ENCODE data around the gene UPF1.

- TF ChIP-seq RCOR1 (IDR thresholded peaks at IDR 0.05; ENCODE audit: low read length) (no peak), EP300 (IDR thresholded peaks at IDR 0.05; ENCODE audit: borderline replicate concordance in 1 of 2, low read depth in 1 of 2, low read length in 1 of 2) (no peak), ZBTB33 (IDR thresholded peaks at IDR 0.05; ENCODE audit: borderline replicate concordance, low read depth) (no peak), CTCF (IDR thresholded peaks at IDR 0.05) (no peak), POLR2AphosphoS5 (IDR thresholded peaks at IDR 0.05; ENCODE audit: low read depth, low read length) (no peak), MAX (IDR thresholded peaks at IDR 0.05; ENCODE audit: low read depth) (no peak), RAD21 (IDR thresholded peaks at IDR 0.05; ENCODE audit: low read length) (no peak), REST (IDR thresholded peaks at IDR 0.05; ENCODE audit: low read depth, low read length) (no peak), USF1 (IDR thresholded peaks at IDR 0.05; ENCODE audit: borderline replicate concordance, low read depth) (no peak), NFIC (IDR thresholded peaks at IDR 0.05; ENCODE audit: borderline replicate concordance) (no peak), GABPA (IDR thresholded peaks at IDR 0.05; ENCODE audit: low read depth) (no peak), EZH2phosphoT487 (IDR thresholded peaks at IDR 0.05; ENCODE audit: borderline replicate concordance, low read depth) (no peak), RFX5 (IDR thresholded peaks at IDR 0.05; ENCODE audit: low read length) (no peak), YY1 (IDR thresholded peaks at IDR 0.05; ENCODE audit: low read depth) (no peak)
Observed at GRCh38 chr19:18803550-18804138, 28.1 kb upstream of the UPF1 start.

Data from SK-N-SH (cell line).